Neural crest cell (in vitro differentiated cells): Measurements from ENCODE around the gene SEMA3E. TPM values are rescaled to one million over a fixed set of nuclear protein-coding genes. Genes with fewer than 3 reads are reported as not detected.

ENCODE experiments used
- DNase-seq: peaks from one replicate; pipeline ENCODE4 v3.0.0; 2021; ENCODE audit warnings: low read depth, mixed read lengths, low spot score
- H3K27ac Mint-ChIP-seq: one replicate; pipeline ENCODE4 v1.8.0; 2021; ENCODE audit warnings: mild to moderate bottlenecking, mixed read lengths; ENCODE audit not compliant: unreplicated experiment
- H3K27me3 Mint-ChIP-seq: 2 replicates; pipeline ENCODE4 v1.8.0; 2021; ENCODE audit warnings: low read depth, mild to moderate bottlenecking, mixed read lengths
- H3K36me3 Mint-ChIP-seq: 2 replicates; pipeline ENCODE4 v1.8.0; 2021; ENCODE audit warnings: low read depth, mild to moderate bottlenecking, mixed read lengths
- H3K4me1 Mint-ChIP-seq: 2 replicates; pipeline ENCODE4 v1.8.0; 2021; ENCODE audit warnings: mixed read lengths
- H3K4me3 Mint-ChIP-seq: one replicate; pipeline ENCODE4 v1.8.0; 2021; ENCODE audit warnings: mild to moderate bottlenecking, mixed read lengths
- H3K9me3 Mint-ChIP-seq: 2 replicates; pipeline ENCODE4 v1.8.0; 2021; ENCODE audit warnings: mixed read lengths
- CTCF ChIP-seq: fragments of 200-600 bp; sonication (generic); conservative IDR thresholded peaks from 2 replicates; pipeline ENCODE4 v1.5.0; 2021; ENCODE audit warnings: antibody characterized with exemption, mild to moderate bottlenecking
- total RNA-seq: library from RNA; stranded (reverse); gene quantifications from 2 replicates; pipeline ENCODE4 v1.2.1, GENCODE V29; 2021

SEMA3E gene
- total RNA-seq, 1 donor from 2014 or later, result 0.09 TPM

DNA sequence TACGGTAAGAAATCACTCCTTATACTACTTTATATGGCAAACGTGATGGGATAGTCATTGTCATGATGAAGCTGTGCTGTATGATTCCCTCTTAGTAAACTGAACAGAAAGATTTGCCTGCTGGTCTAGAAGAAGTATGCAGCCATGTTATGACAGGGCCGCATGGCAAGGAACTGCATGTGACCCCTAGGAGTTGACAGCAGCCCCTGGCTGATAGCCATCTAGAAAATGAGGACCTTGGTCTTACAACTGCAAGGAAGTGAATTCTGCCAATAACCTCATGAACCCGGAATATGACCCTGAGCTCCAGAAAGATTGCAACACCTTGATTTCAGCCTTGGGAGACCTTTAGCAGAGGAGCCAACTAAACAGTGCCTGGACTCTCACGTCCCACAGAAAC lies 193.3 kb downstream of the SEMA3E start:
- Mint-ChIP-seq H3K27me3 (peaks cover 20% of the 10 kb centered on the region), H3K36me3 (no peaks in the 10 kb centered on the region), H3K9me3 (no peaks in the 10 kb centered on the region), H3K27ac (no peak overlapping the region), H3K4me3 (no peak overlapping the region), H3K4me1 (peaks cover 10% of the 10 kb centered on the region)
- no peak for TF ChIP-seq CTCF
- no peak for DNase-seq

DNA sequence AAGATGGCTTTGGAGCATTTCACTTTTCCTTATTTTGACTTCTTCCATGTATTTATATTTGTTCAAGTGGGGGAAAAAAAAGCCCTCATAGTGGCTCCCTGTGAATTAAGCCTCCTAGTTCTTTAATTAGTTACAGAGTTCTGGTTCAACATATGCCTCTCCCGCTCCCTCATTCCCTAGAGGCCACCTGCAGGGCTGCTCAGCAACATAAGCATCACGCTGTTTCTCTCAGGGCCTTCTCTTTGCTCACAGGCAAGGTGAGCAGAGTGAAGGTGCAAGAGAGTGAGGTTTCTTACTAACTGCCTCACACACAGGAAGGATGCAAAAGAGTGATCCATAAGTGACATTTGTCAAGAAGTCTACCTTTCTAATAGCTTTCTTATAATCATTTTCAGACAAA lies 196.7 kb downstream of the SEMA3E start:
- Mint-ChIP-seq H3K4me3 (no peak overlapping the region), H3K27me3 (no peaks in the 10 kb centered on the region), H3K36me3 (no peaks in the 10 kb centered on the region), H3K27ac (no peak overlapping the region), H3K4me1 (peaks cover 6% of the 10 kb centered on the region), H3K9me3 (no peaks in the 10 kb centered on the region)
- TF ChIP-seq CTCF, result no peak
- DNase-seq, result no peak

- Mint-ChIP-seq H3K4me3 (no peak overlapping the region), H3K9me3 (no peaks in the 10 kb centered on the region), H3K27me3 (no peaks in the 10 kb centered on the region), H3K36me3 (no peaks in the 10 kb centered on the region), H3K4me1 (peaks cover 6% of the 10 kb centered on the region), H3K27ac (no peak overlapping the region)
- TF ChIP-seq CTCF, result no peak
- no peak for DNase-seq
Observed at GRCh38 chr7:83451501-83452045, 197.4 kb downstream of the SEMA3E start.

DNA sequence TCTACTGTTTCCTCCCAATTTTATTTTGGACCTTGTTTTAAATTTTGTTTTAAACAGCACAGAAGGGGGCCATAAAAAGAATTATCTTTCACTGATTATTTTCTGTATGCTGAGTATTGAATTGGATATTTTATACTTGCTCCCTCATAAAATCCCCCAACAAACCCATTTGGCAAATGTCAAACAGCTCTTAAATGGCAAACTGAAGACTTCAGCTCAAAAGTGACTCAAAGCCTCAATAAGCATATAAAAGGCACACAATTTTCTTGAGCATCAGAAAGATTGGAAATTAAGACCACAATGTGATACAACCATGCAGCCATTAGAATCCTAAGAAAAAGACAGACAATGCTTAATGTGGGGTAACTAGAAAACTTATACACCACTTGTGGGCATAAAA lies 199.2 kb downstream of the SEMA3E start:
- no peaks in the 10 kb centered on the region for H3K36me3 Mint-ChIP-seq
- no peak overlapping the region for H3K4me3 Mint-ChIP-seq
- H3K4me1 Mint-ChIP-seq, result peaks cover 12% of the 10 kb centered on the region
- H3K27ac Mint-ChIP-seq, result no peak overlapping the region
- no peaks in the 10 kb centered on the region for H3K9me3 Mint-ChIP-seq
- no peak for DNase-seq
- no peaks in the 10 kb centered on the region for H3K27me3 Mint-ChIP-seq
- TF ChIP-seq CTCF, result no peak

- H3K4me3 Mint-ChIP-seq, result no peak overlapping the region
- no peaks in the 10 kb centered on the region for H3K36me3 Mint-ChIP-seq
- TF ChIP-seq CTCF, result no peak
- H3K27ac Mint-ChIP-seq, result no peak overlapping the region
- no peak for DNase-seq
- H3K4me1 Mint-ChIP-seq, result peaks cover 12% of the 10 kb centered on the region
- H3K27me3 Mint-ChIP-seq, result no peaks in the 10 kb centered on the region
- H3K9me3 Mint-ChIP-seq, result no peaks in the 10 kb centered on the region
Observed at GRCh38 chr7:83447681-83448080, 201.3 kb downstream of the SEMA3E start.
